ENCODE measurements around the gene USH2A. TPM values are rescaled to one million over a fixed set of nuclear protein-coding genes. Genes with fewer than 3 reads are reported as not detected.
A peak's percentile ranks its signal among the peaks of the same experiment; 100 is the strongest.

Gene USH2A
- polyA plus RNA-seq, 4 donors: 0.04 to 0.32 (median 0.22) TPM

- DNase-seq (ENCODE audit: low read depth in 4 of 4, low spot score in 3 of 4): no peak
Observed at GRCh38 chr1:215667761-215668160, 755.5 kb downstream of the USH2A start.

DNA sequence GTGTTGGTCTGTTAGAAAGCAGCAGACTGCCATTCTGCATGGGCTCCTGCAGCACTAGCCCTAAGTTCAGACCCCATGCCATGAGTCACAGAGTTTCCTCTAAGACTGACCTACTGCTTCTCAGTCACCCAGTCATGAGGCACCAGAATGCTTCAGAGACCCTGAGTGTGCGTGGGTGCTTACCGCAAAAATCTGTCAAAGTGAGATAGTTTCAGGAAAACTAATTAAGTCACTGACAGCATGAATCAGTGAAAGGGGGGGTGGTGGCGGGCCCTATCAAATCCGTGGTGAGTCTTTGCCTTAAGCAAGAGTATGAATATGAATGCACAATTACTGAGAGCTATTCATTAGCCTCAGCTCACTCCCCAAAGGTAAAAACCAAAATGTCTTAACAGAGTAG, 758.0 kb downstream of the USH2A start:
- DNase-seq (ENCODE audit: low read depth in 4 of 4, low spot score in 3 of 4): no peak

DNA sequence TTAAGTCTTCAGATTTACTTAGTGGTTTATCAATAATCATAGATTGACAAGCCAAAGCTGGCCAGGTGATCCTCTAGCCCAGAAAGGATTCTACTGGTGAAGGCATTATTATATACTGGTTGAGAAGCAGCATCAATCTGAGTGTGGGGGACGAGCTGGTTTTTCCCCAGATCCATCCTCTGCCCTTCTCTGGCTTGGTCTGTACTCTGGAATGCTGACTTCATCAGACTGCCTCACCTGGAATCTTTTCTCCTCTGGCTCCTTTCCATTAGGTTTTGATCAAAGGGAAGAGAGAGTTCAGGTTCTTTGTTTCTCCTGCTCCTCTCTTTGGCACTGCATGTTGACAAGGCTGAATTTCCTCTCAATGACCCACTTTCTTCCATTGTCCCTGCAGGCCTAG, 762.2 kb downstream of the USH2A start:
- DNase-seq (ENCODE audit: low read depth in 4 of 4, low spot score in 3 of 4): no peak

DNA sequence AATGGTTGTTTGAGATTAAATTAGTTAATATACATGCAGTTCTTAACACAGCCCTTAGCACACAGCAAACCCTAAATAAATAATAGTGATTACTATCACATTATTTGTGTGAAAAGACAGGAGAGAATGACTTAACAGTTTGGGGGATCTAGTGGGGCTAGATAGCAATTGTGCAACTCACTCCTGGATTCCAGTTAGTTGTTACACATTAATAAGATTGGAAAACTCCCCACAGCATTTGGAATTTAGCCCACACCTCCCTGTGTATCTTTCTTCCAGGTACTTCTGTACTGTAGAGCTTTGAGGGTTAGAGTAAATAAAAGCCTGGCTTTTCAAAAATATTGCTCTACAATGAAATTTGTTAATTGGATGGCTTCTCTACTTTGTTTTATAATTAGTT, 763.0 kb downstream of the USH2A start:
- DNase-seq (ENCODE audit: low read depth in 4 of 4, low spot score in 3 of 4): no peak

- DNase-seq (ENCODE audit: low read depth in 4 of 4, low spot score in 3 of 4): no peak
Observed at GRCh38 chr1:215657047-215657446, 766.2 kb downstream of the USH2A start.

DNA sequence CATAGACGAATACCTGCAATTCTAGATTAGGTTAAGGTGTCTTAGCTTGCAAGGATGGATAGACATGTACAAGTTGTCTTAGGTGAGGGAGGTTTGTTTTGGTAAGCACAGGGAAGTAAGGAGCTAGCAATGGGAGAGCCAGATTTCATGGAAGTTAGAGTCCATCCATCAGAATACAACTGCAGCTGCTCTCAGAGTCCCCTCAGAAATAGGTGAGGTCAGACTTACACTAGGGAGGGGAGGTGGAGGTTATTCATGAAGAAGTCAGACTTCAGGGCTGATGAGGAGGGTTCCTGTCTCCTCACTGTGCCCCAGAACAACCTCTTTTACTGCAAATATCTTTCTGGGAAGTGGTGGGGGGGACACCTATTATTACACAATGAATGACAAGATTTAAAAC, 770.9 kb downstream of the USH2A start:
- DNase-seq (ENCODE audit: low read depth in 4 of 4, low spot score in 3 of 4): no peak

DNA sequence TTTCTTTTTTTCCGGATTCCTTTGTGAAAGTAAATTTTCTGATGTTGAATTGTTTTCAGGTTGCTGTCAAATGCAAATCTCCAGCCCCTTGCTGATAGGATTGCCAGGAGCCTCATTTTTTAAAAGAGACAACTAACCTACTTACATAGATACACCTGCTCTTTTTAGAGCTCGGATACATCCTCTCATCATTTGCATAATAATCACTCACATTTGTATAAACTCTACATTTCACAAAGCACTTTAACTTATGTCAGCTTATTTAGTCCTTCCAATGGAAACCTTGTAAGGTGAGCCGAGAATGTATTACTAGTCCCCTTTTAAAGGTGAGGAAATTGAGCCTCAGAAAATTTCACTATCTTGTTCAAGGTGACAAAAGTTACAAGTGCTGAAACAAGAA, 771.4 kb downstream of the USH2A start:
- DNase-seq (ENCODE audit: low read depth in 4 of 4, low spot score in 3 of 4): no peak

GRCh38 chr1:215650446-215651149, 772.6 kb downstream of the USH2A start:
- DNase-seq (ENCODE audit: low read depth in 4 of 4, low spot score in 3 of 4): no peak

DNA sequence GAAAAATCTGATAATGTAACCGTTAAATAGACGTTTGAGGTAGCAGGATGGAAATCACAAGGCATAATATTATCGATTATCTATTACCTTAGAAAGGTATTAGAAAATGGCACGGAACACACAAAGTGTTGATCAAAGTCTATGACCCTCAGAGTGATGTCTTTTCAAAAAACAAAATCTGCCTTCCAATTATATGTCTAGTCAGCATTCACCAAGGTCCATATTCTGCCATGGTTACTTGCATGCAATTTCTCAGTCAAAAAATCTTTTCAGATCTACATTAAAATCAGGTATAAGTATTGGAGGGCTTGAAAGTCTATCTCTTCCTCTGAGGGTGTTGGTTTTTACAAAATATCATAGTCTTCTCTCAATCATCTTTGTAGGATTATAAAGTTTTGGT, 774.3 kb downstream of the USH2A start:
- DNase-seq (ENCODE audit: low read depth in 4 of 4, low spot score in 3 of 4): no peak

DNA sequence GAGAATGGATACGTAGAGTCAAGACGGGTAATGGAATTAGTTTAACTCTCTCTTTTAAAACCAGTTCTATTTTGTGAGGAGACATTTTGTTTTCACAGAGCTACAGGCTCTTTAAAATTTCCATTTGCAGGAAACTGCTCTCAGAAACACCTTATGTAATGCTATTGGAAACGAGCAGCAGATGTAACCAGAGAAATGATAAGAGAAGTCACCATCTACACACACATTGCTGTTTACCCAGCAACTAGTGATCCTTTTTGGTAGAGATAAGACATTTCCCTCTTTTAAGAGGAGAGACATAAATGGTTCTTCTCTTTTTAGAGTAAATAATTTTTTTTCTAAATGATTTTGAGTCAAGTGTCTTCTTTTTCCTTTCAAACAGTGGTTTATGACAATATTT, 775.5 kb downstream of the USH2A start:
- DNase-seq (ENCODE audit: low read depth in 4 of 4, low spot score in 3 of 4): no peak

- no peak for DNase-seq (ENCODE audit: low read depth in 4 of 4, low spot score in 3 of 4)
Observed at GRCh38 chr1:215645861-215646260, 777.4 kb downstream of the USH2A start.

GRCh38 chr1:215645182-215645581, 778.1 kb downstream of the USH2A start:
- no peak for DNase-seq (ENCODE audit: low read depth in 4 of 4, low spot score in 3 of 4)

DNA sequence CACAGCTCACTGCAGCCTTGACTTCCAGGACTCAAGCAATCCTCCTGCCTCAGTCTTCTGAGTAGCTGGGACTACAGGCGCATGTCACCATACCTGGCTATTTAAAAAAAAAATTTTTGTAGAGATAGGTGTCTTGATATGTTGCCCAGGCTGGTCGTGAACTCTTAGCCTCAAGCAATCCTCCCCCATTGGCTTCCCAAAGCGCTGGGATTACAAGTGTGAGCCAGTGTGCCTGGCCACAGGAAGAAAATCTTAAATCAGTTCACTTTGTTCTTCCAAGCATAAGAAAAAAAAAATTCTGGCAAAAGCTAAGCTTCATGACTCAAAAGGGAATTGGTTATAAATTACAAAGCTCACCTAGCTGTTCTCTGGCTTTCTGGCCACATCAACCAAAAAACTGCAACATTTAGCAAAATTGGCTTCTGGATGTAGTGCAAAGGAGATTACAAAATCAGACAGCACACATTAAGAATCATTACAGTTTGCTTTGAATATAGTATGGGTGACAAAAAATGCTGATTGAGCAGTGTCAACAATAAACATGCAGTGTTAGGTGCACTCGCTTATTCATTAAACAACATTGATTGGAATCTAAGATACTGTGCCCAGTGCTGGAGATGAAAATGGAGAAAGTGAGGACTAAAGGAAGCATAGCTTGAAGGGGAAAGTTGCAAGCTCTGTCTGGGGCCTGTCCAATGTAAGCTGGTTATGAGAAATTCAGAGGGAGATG, 779.5 kb downstream of the USH2A start:
- no peak for DNase-seq (ENCODE audit: low read depth in 4 of 4, low spot score in 3 of 4)

DNA sequence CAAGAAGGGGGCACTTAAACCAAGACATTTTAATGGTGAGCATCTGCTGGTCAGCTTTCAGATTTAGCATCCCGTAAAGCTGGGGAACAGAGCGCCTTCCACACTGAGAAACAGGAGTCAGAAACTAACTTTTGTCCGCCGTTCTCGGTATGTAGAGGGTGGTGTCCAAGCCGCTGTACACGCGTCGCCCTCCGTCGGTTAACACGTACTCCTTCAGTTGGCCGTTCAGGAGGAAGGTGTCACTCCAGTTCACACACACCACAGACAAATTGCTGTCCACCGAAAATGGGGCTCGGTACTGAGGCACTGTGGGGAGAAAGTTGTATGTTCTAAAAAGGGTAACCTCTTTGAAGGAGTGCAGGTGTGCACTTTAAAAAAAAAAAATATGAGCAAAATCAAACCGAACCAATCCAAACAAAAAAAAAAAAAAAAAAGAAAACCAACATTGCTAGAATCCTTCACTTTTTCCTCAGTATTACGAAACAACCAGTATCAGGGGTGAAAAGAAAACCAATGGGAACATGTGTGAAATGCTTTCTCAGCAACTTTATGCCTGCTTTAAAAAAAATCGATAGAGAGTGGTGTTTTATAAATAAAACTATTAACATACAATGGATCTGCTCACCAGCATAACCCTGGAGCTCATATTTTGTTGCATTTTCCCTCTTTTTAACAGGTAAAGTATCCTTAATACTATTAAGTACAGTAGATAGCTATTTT, 782.7 kb downstream of the USH2A start:
- no peak for DNase-seq (ENCODE audit: low read depth in 4 of 4, low spot score in 3 of 4)

GRCh38 chr1:215637041-215637573, 786.1 kb downstream of the USH2A start:
- no peak for DNase-seq (ENCODE audit: low read depth in 4 of 4, low spot score in 3 of 4)

DNA sequence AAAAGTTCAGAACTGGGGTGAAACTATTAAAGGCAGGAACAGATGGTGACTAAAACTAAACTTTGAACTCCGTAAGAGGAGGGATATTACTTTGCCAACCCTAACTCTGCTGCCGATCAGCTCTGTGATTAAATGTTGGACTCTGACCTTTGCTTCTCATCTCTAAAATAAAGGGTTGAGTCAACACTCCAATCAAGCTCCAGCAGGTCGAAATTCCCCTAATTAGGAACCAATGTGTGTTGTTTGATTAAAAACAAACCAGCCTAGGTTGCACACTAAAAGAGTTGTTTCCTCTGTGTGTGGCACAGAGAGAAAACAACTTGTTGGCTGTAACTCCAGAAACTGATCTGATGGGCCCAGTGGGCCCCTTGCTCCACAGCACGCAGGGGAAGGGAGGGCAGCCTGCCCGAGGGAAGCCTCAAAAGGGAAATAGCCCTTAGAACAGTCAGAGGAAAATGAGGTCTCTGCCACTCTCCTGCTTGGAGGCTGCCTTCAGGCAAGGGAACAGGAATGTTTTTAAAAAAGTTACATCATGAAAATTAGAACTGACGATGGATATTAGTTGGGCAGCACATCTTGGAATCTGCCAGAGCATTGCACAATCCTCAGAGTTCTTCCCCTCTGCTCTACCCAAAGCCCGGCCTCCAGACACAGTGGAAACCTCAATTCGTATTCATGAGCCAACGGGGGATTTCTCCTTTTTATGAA, 786.8 kb downstream of the USH2A start:
- DNase-seq (ENCODE audit: low read depth in 4 of 4, low spot score in 3 of 4): no peak

- DNase-seq (ENCODE audit: low read depth in 4 of 4, low spot score in 3 of 4): no peak
Observed at GRCh38 chr1:215635827-215636226, 787.4 kb downstream of the USH2A start.

DNA sequence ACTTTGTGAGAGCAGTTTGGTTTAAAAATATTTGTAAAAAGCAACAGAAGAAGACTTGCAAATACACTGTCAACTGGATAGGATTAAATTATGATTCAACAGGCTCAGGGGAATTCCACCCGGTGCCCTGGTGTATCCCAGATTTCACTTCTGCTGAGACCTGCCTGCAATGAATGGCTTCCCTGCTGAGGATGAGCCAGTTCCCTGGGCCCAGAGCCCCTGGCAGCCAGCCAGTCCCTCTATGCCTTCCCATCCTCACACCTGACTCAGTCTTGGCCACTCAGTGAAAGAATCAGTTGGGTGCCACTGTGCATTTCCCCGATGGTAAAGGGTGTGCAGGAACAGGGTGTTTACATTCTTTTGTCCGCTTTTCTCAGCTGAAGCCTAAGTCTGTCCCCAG, 791.8 kb downstream of the USH2A start:
- DNase-seq (ENCODE audit: low read depth in 4 of 4, low spot score in 3 of 4): no peak

- peak in 1 of 4 donors; percentile 7 for DNase-seq (ENCODE audit: low read depth in 4 of 4, low spot score in 3 of 4)
Observed at GRCh38 chr1:215631040-215631439, 792.2 kb downstream of the USH2A start.

DNA sequence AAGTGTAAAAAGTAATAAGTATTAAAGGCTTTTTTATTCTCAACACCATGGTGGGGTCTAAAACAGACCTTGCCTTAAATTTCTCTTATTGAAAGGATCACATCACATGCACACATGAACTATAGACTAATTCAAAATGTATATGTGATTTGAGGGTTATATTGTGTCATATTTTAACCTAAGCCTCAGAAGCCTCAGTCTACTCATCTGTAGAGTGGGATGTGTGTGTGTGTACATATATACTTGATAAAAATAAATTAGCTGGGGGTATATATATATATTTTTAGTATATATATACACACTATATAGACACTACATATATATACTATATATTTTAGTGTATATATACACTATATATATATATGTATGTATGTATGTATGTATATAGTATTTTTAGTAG, 797.3 kb downstream of the USH2A start:
- DNase-seq (ENCODE audit: low read depth in 4 of 4, low spot score in 3 of 4): no peak

DNA sequence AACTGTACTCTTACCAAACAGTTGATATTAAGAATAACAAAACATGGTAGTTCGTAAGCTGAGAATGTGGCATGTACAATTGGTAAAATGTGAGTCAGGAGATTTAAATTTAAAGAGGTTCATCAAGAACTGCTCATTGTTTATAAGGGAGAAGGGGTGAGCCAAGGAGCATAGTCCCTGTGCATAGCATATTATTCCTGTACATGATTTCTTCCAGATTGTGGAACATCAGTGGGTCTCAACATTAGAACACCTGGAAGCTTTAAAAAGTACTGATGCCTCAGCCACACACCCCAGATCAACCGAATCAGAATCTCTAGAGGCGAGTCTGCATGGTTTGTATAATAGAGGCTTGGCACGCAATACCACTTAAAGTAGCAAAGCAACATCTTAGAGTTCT, 800.1 kb downstream of the USH2A start:
- DNase-seq (ENCODE audit: low read depth in 4 of 4, low spot score in 3 of 4): no peak
